Endothelial cell of hepatic sinusoid (primary cell): ENCODE measurements around the gene BTBD9.

Source experiments
- in situ Hi-C: cut with HindIII; loops from 2 replicates; pipeline ENCODE4 v1.10.0; 2017; ENCODE audit warnings: low sequenced_read_pairs

The BTBD9 gene

GRCh38 chr6:38269461-38270172 lies 370.1 kb downstream of the BTBD9 start:
- in situ Hi-C loops: loop anchor here (10.0 kb wide), 1 partner anchor 95 kb away; no protein-coding TSS in a partner anchor

GRCh38 chr6:38268342-38268741 lies 371.4 kb downstream of the BTBD9 start:
- in situ Hi-C loops: no loop called here

GRCh38 chr6:38266921-38267354 lies 372.8 kb downstream of the BTBD9 start:
- in situ Hi-C loops: no loop called here

- in situ Hi-C loops: no loop called here
Observed at GRCh38 chr6:38264605-38265004, 375.1 kb downstream of the BTBD9 start.

GRCh38 chr6:38262609-38263008 lies 377.1 kb downstream of the BTBD9 start:
- in situ Hi-C loops: no loop called here

- in situ Hi-C loops: no loop called here
Observed at GRCh38 chr6:38262026-38262425, 377.7 kb downstream of the BTBD9 start.

GRCh38 chr6:38261626-38262025 lies 378.1 kb downstream of the BTBD9 start:
- in situ Hi-C loops: no loop called here

- in situ Hi-C loops: no loop called here
Observed at GRCh38 chr6:38259736-38260135, 380.0 kb downstream of the BTBD9 start.

GRCh38 chr6:38248500-38249234 lies 391.1 kb downstream of the BTBD9 start:
- in situ Hi-C loops: no loop called here

GRCh38 chr6:38245295-38245694 lies 394.4 kb downstream of the BTBD9 start:
- in situ Hi-C loops: no loop called here

GRCh38 chr6:38244869-38245268 lies 394.9 kb downstream of the BTBD9 start:
- in situ Hi-C loops: no loop called here

GRCh38 chr6:38241200-38241871 lies 398.4 kb downstream of the BTBD9 start:
- in situ Hi-C loops: no loop called here

GRCh38 chr6:38239719-38240451 lies 399.8 kb downstream of the BTBD9 start:
- in situ Hi-C loops: no loop called here

- in situ Hi-C loops: no loop called here
Observed at GRCh38 chr6:38236631-38237030, 403.1 kb downstream of the BTBD9 start.

- in situ Hi-C loops: no loop called here
Observed at GRCh38 chr6:38234934-38235682, 404.6 kb downstream of the BTBD9 start.

GRCh38 chr6:38234141-38234540 lies 405.6 kb downstream of the BTBD9 start:
- in situ Hi-C loops: no loop called here

GRCh38 chr6:38233161-38233791 lies 406.5 kb downstream of the BTBD9 start:
- in situ Hi-C loops: no loop called here

- in situ Hi-C loops: no loop called here
Observed at GRCh38 chr6:38225766-38226165, 414.0 kb downstream of the BTBD9 start.

- in situ Hi-C loops: no loop called here
Observed at GRCh38 chr6:38221251-38221650, 418.5 kb downstream of the BTBD9 start.
